Activated CD4-positive, alpha-beta T cell treated with anti-CD3 and anti-CD28 coated beads, Interleukin-2, amount 50 U/mL, for 24 hours (primary cell): Measurements from ENCODE around the gene SESTD1.

Experiments
- DNase-seq, 2 donors: peaks; one replicate each; pipeline ENCODE4 v3.0.0-alpha.2; 2020; ENCODE audit warnings: low read depth in 1 of 2, low spot score in 1 of 2

SESTD1 gene

GRCh38 chr2:179264368-179265081, at the start of gene SESTD1:
TSS of gene SESTD1 (minus strand) at chr2:179264832. CDS start at chr2:179191841, 72,991 bp downstream.
- DNase-seq: peak; percentile 5 to 23

GRCh38 chr2:179313057-179313456, 48.4 kb upstream of the SESTD1 start:
- no peak for DNase-seq

GRCh38 chr2:179311101-179311500, 46.5 kb upstream of the SESTD1 start:
- no peak for DNase-seq

GRCh38 chr2:179307616-179308371, 43.2 kb upstream of the SESTD1 start:
- no peak for DNase-seq

- DNase-seq: no peak
Observed at GRCh38 chr2:179305125-179305524, 40.5 kb upstream of the SESTD1 start.

GRCh38 chr2:179304424-179304823, 39.8 kb upstream of the SESTD1 start:
- no peak for DNase-seq

GRCh38 chr2:179302764-179303571, 38.3 kb upstream of the SESTD1 start:
- no peak for DNase-seq

GRCh38 chr2:179302149-179302548, 37.5 kb upstream of the SESTD1 start:
- no peak for DNase-seq

- DNase-seq: no peak
Observed at GRCh38 chr2:179298666-179299065, 34.0 kb upstream of the SESTD1 start.

- no peak for DNase-seq
Observed at GRCh38 chr2:179297927-179298326, 33.3 kb upstream of the SESTD1 start.

- no peak for DNase-seq
Observed at GRCh38 chr2:179290329-179290728, 25.7 kb upstream of the SESTD1 start.

GRCh38 chr2:179285060-179285459, 20.4 kb upstream of the SESTD1 start:
- DNase-seq: no peak

- no peak for DNase-seq
Observed at GRCh38 chr2:179277429-179278196, 13.0 kb upstream of the SESTD1 start.

GRCh38 chr2:179275253-179276012, 10.8 kb upstream of the SESTD1 start:
- DNase-seq: no peak

GRCh38 chr2:179274749-179275148, 10.1 kb upstream of the SESTD1 start:
- DNase-seq: no peak

- DNase-seq: no peak
Observed at GRCh38 chr2:179273461-179273962, 8.9 kb upstream of the SESTD1 start.

- no peak for DNase-seq
Observed at GRCh38 chr2:179272406-179273192, 8.0 kb upstream of the SESTD1 start.

- no peak for DNase-seq
Observed at GRCh38 chr2:179270689-179271088, 6.1 kb upstream of the SESTD1 start.

- no peak for DNase-seq
Observed at GRCh38 chr2:179268277-179268925, 3.8 kb upstream of the SESTD1 start.
